GM18526 (cell line): ENCODE measurements around the gene TRIM36.

Experiments
- POLR2A ChIP-seq: IDR thresholded peaks from 3 replicates; pipeline ENCODE4 v1.6.1; 2011; ENCODE audit not compliant: insufficient read length; ENCODE audit errors: extremely low read depth

The TRIM36 gene

GRCh38 chr5:115169487-115170133 lies at the start of gene TRIM36:
Gene TRIM36, minus strand, starts transcription at chr5:115169908. Its CDS starts 274 bp downstream, at chr5:115169634.
- TF ChIP-seq POLR2A: peak; percentile 27

- TF ChIP-seq POLR2A: no peak
Observed at GRCh38 chr5:115214541-115214940, 44.8 kb upstream of the TRIM36 start.

- no peak for TF ChIP-seq POLR2A
Observed at GRCh38 chr5:115209279-115209678, 39.6 kb upstream of the TRIM36 start.

GRCh38 chr5:115202952-115203351 lies 33.2 kb upstream of the TRIM36 start:
- no peak for TF ChIP-seq POLR2A

- TF ChIP-seq POLR2A: no peak
Observed at GRCh38 chr5:115196161-115196560, 26.5 kb upstream of the TRIM36 start.

- TF ChIP-seq POLR2A: no peak
Observed at GRCh38 chr5:115194676-115195075, 25.0 kb upstream of the TRIM36 start.

- no peak for TF ChIP-seq POLR2A
Observed at GRCh38 chr5:115193295-115193694, 23.6 kb upstream of the TRIM36 start.

GRCh38 chr5:115192098-115192497 lies 22.4 kb upstream of the TRIM36 start:
- no peak for TF ChIP-seq POLR2A

- no peak for TF ChIP-seq POLR2A
Observed at GRCh38 chr5:115191474-115192031, 21.8 kb upstream of the TRIM36 start.

GRCh38 chr5:115190388-115190787 lies 20.7 kb upstream of the TRIM36 start:
- TF ChIP-seq POLR2A: no peak

- TF ChIP-seq POLR2A: no peak
Observed at GRCh38 chr5:115189866-115190265, 20.2 kb upstream of the TRIM36 start.

GRCh38 chr5:115186794-115187193 lies 17.1 kb upstream of the TRIM36 start:
- TF ChIP-seq POLR2A: no peak

GRCh38 chr5:115184770-115185169 lies 15.1 kb upstream of the TRIM36 start:
- TF ChIP-seq POLR2A: no peak

- no peak for TF ChIP-seq POLR2A
Observed at GRCh38 chr5:115181757-115182156, 12.0 kb upstream of the TRIM36 start.

GRCh38 chr5:115180165-115180709 lies 10.5 kb upstream of the TRIM36 start:
- no peak for TF ChIP-seq POLR2A

- no peak for TF ChIP-seq POLR2A
Observed at GRCh38 chr5:115179394-115180164, 9.9 kb upstream of the TRIM36 start.
